H1 (cell line): ENCODE results near the gene MACROD2. TPM values are rescaled to one million over a fixed set of nuclear protein-coding genes. Genes with fewer than 3 reads are reported as not detected.

ENCODE experiments used
- CTCF ChIA-PET: fragments of 300-600 bp; sonication (Branson Sonifier 250); formaldehyde crosslinking; loops from one replicate; lab custom pipeline; 2021; ENCODE audit not compliant: partially characterized antibody; lab: Charles Lee
- POLR2A ChIA-PET: fragments of 300-600 bp; sonication (Branson Sonifier 250); formaldehyde crosslinking; loops from one replicate; lab custom pipeline; 2021; ENCODE audit warnings: inconsistent platforms; ENCODE audit not compliant: partially characterized antibody; lab: Charles Lee
- DNase-seq, 2 experiments: peaks; one replicate each; pipeline versions ENCODE4 v3.0.0 to v3.0.0-alpha.2; 2010 to 2022; ENCODE audit warnings: low spot score in 2 of 2, low read depth in 1 of 2, mixed read lengths in 1 of 2
- FAIRE-seq: peaks from 2 replicates; lab custom pipeline; 2011; peaks lifted over from hg19 to GRCh38; lab: Jason Lieb, UNC
- H2AFZ ChIP-seq: 2 replicates; pipeline ENCODE4 v1.8.1; 2012; ENCODE audit warnings: low read length, inconsistent platforms
- H2AK5ac ChIP-seq: 2 replicates; pipeline ENCODE4 v1.6.1; 2013; ENCODE audit warnings: low read depth, low read length
- H2BK120ac ChIP-seq: replicated peaks from 2 replicates; pipeline ENCODE3; 2013; ENCODE audit warnings: low read depth, low read length, inconsistent platforms
- H2BK12ac ChIP-seq: 2 replicates; pipeline ENCODE4 v1.6.1; 2013; ENCODE audit warnings: low read depth, low read length
- H2BK15ac ChIP-seq: 2 replicates; pipeline ENCODE4 v1.6.1; 2013; ENCODE audit warnings: low read length
- H2BK20ac ChIP-seq: 2 replicates; pipeline ENCODE4 v1.6.1; 2013; ENCODE audit warnings: low read length
- H2BK5ac ChIP-seq: 2 replicates; pipeline ENCODE4 v1.6.1; 2013; ENCODE audit warnings: low read depth, low read length
- H3K14ac ChIP-seq: 2 replicates; pipeline ENCODE4 v1.6.1; 2013; ENCODE audit warnings: inconsistent platforms; ENCODE audit not compliant: insufficient read length
- H3K18ac ChIP-seq: 2 replicates; pipeline ENCODE4 v1.6.1; 2013; ENCODE audit warnings: low read length; ENCODE audit errors: extremely low read depth
- H3K23ac ChIP-seq: 2 replicates; pipeline ENCODE4 v1.6.1; 2013; ENCODE audit warnings: inconsistent platforms; ENCODE audit not compliant: insufficient read length
- H3K23me2 ChIP-seq: 2 replicates; pipeline ENCODE4 v1.6.1; 2013; ENCODE audit warnings: low read depth, low read length
- H3K27ac ChIP-seq: 2 replicates; pipeline ENCODE4 v1.6.1; 2011; ENCODE audit warnings: low read depth, low read length, inconsistent platforms
- H3K27me3 ChIP-seq, 4 experiments: replicated peaks in 1 of 4; 1 replicate in 1 of 4; 2 replicates in 3 of 4; pipeline versions ENCODE4 v1.6.1 to v1.8.1; 2011 to 2013; ENCODE audit warnings: low read length in 3 of 4, mild to moderate bottlenecking in 3 of 4, inconsistent platforms in 2 of 4, mixed read lengths in 2 of 4, moderate library complexity in 1 of 4; ENCODE audit not compliant: control insufficient read depth in 3 of 4, insufficient read depth in 3 of 4; ENCODE audit errors: extremely low read depth in 1 of 4
- H3K36me3 ChIP-seq, 4 experiments: 2 replicates each; pipeline versions ENCODE4 v1.6.1 to v1.8.1; 2011 to 2013; ENCODE audit warnings: mild to moderate bottlenecking in 4 of 4, low read length in 3 of 4, moderate library complexity in 2 of 4, control low read depth in 1 of 4, inconsistent platforms in 1 of 4; ENCODE audit not compliant: insufficient read depth in 4 of 4, control insufficient read depth in 2 of 4
- H3K4ac ChIP-seq: replicated peaks from 2 replicates; pipeline ENCODE3; 2013; ENCODE audit warnings: low read length, low read depth, mixed read lengths, inconsistent platforms; ENCODE audit not compliant: insufficient read length
- H3K4me1 ChIP-seq, 4 experiments: replicated peaks in 1 of 4; 1 replicate in 1 of 4; 2 replicates in 3 of 4; pipeline versions ENCODE4 v1.6.1 to v1.8.1; 2011 to 2013; ENCODE audit warnings: low read length in 3 of 4, inconsistent platforms in 2 of 4, mixed read lengths in 1 of 4; ENCODE audit not compliant: insufficient read depth in 4 of 4, control insufficient read depth in 3 of 4
- H3K4me2 ChIP-seq, 2 experiments: 2 replicates each; pipeline versions ENCODE4 v1.6.1 to v1.8.1; 2011 to 2013; ENCODE audit warnings: low read depth in 2 of 2, low read length in 2 of 2, control low read depth in 1 of 2, inconsistent platforms in 1 of 2, mild to moderate bottlenecking in 1 of 2; ENCODE audit not compliant: insufficient read depth in 1 of 2
- H3K4me3 ChIP-seq, 4 experiments: fragments of 200-600, 300-600 bp in 1 of 4; sonication (generic), shearing (Covaris generic), sonication (Bioruptor Twin) in 1 of 4; 2 replicates each; pipeline versions ENCODE4 v1.5.1 to v1.8.1; 2011 to 2016; ENCODE audit warnings: low read length in 4 of 4, low read depth in 3 of 4, control low read depth in 2 of 4, inconsistent platforms in 2 of 4, mild to moderate bottlenecking in 2 of 4, mixed read lengths in 1 of 4, moderate library complexity in 1 of 4; ENCODE audit not compliant: insufficient read depth in 2 of 4; ENCODE audit errors: extremely low read depth in 1 of 4
- H3K56ac ChIP-seq: replicated peaks from 2 replicates; pipeline ENCODE3; 2013; ENCODE audit warnings: low read depth, mild to moderate bottlenecking, mixed read lengths, low read length, inconsistent platforms; ENCODE audit not compliant: insufficient read length
- H3K79me1 ChIP-seq: 2 replicates; pipeline ENCODE4 v1.6.1; 2013; ENCODE audit warnings: low read depth, low read length, control low read depth
- H3K79me2 ChIP-seq, 2 experiments: 2 replicates each; pipeline versions ENCODE4 v1.6.1 to v1.8.1; 2012 to 2013; ENCODE audit warnings: low read length in 2 of 2, mild to moderate bottlenecking in 2 of 2, inconsistent platforms in 1 of 2; ENCODE audit not compliant: insufficient read depth in 2 of 2, control insufficient read depth in 1 of 2
- H3K9ac ChIP-seq, 4 experiments: replicated peaks in 1 of 4; 1 replicate in 1 of 4; 2 replicates in 3 of 4; pipeline versions ENCODE4 v1.6.1 to v1.8.1; 2011 to 2013; ENCODE audit warnings: low read depth in 3 of 4, low read length in 3 of 4, control low read depth in 2 of 4, mild to moderate bottlenecking in 2 of 4, moderate library complexity in 2 of 4, inconsistent platforms in 1 of 4; ENCODE audit errors: extremely low read depth in 1 of 4
- H3K9me3 ChIP-seq, 2 experiments: 2 replicates each; pipeline versions ENCODE4 v1.6.1 to v1.8.1; 2012 to 2013; ENCODE audit warnings: mild to moderate bottlenecking in 2 of 2, moderate library complexity in 2 of 2, control low read depth in 1 of 2, inconsistent platforms in 1 of 2, low read depth in 1 of 2, low read length in 1 of 2, mixed read lengths in 1 of 2; ENCODE audit not compliant: insufficient read depth in 2 of 2
- H4K20me1 ChIP-seq, 2 experiments: replicated peaks in 1 of 2; 2 replicates each; pipeline versions ENCODE3 to v1.8.1; 2011 to 2013; ENCODE audit warnings: inconsistent platforms in 2 of 2, low read length in 2 of 2, mild to moderate bottlenecking in 1 of 2; ENCODE audit not compliant: insufficient read depth in 2 of 2, control insufficient read depth in 1 of 2
- H4K5ac ChIP-seq: 2 replicates; pipeline ENCODE4 v1.6.1; 2013; ENCODE audit warnings: low read length, low read depth, mixed read lengths, inconsistent platforms; ENCODE audit not compliant: insufficient read length
- H4K8ac ChIP-seq: 2 replicates; pipeline ENCODE4 v1.8.0; 2013; ENCODE audit warnings: mild to moderate bottlenecking, moderate library complexity, low read length, inconsistent platforms; ENCODE audit not compliant: insufficient read depth; ENCODE audit errors: extremely low read depth
- H4K91ac ChIP-seq: replicated peaks from 2 replicates; pipeline ENCODE3; 2013; ENCODE audit warnings: low read length, mixed read lengths, inconsistent platforms; ENCODE audit not compliant: insufficient read length
- BRCA1 ChIP-seq: IDR thresholded peaks from 2 replicates; pipeline ENCODE4 v1.6.1; 2012; ENCODE audit warnings: low read depth, low read length, improper control_type of control experiment
- CEBPB ChIP-seq: IDR thresholded peaks from 2 replicates; pipeline ENCODE4 v1.6.1; 2012; ENCODE audit warnings: low read depth, low read length
- E2F6 ChIP-seq: IDR thresholded peaks from 2 replicates; pipeline ENCODE4 v1.6.1; 2012; ENCODE audit warnings: inconsistent platforms
- EP300 ChIP-seq, 2 experiments: IDR thresholded peaks; 1 replicate in 1 of 2; 2 replicates in 1 of 2; pipeline ENCODE4 v1.6.1; 2011 to 2012; ENCODE audit warnings: low read depth in 2 of 2, low read length in 2 of 2, mild to moderate bottlenecking in 2 of 2, borderline replicate concordance in 1 of 2, inconsistent platforms in 1 of 2, moderate library complexity in 1 of 2
- NRF1 ChIP-seq: IDR thresholded peaks from 2 replicates; pipeline ENCODE4 v1.6.1; 2011; ENCODE audit warnings: mild to moderate bottlenecking, low read depth, low read length, improper control_type of control experiment
- RAD21 ChIP-seq, 2 experiments: IDR thresholded peaks in 1 of 2; conservative IDR thresholded peaks in 1 of 2; 2 replicates each; pipeline ENCODE4 v1.6.1; 2011; ENCODE audit warnings: low read depth in 2 of 2, low read length in 2 of 2, improper control_type of control experiment in 1 of 2, inconsistent platforms in 1 of 2, mild to moderate bottlenecking in 1 of 2, moderate library complexity in 1 of 2
- SP4 ChIP-seq: IDR thresholded peaks from 2 replicates; pipeline ENCODE4 v1.6.1; 2012; ENCODE audit warnings: low read length, inconsistent platforms
- SUZ12 ChIP-seq: fragments of 200-600 bp; sonication (generic); IDR thresholded peaks from 2 replicates; pipeline ENCODE4 v1.6.1; 2012; ENCODE audit warnings: mild to moderate bottlenecking, inconsistent platforms, low read length, moderate library complexity, mixed read lengths
- TAF7 ChIP-seq: optimal IDR thresholded peaks from 2 replicates; pipeline ENCODE3; 2011; ENCODE audit warnings: low read depth, mild to moderate bottlenecking, inconsistent platforms, low read length, moderate library complexity, borderline replicate concordance
- WGBS, 2 experiments: shearing (Covaris generic) in 1 of 2; methylation state at CpG; one replicate each; pipeline versions ENCODE4 v1.1.6 to v1.1.7; 2013 to 2015; ENCODE audit warnings: low lambda C conversion rate in 2 of 2, mixed read lengths in 2 of 2, inconsistent platforms in 1 of 2, low coverage in 1 of 2, missing lambda C conversion rate in 1 of 2; ENCODE audit not compliant: insufficient replicate concordance in 2 of 2, insufficient coverage in 1 of 2, insufficient read length in 1 of 2; ENCODE audit errors: extremely low coverage in 1 of 2, missing lambda C conversion rate in 1 of 2; 5-methylcytosine and 5-hydroxymethylcytosine counted together
- polyA plus RNA-seq, 7 experiments: library from polyadenylated mRNA; depleted of rRNA in 3 of 7; stranded (reverse) in 5 of 7; unstranded in 2 of 7; fragments of >200 nt in 5 of 7; fragments of 200-250 nt in 2 of 7; gene quantifications; 1 replicate in 5 of 7; 2 replicates in 1 of 7; 4 replicates in 1 of 7; pipeline versions ENCODE4 v1.2.1 to v1.2.3, GENCODE V29; 2011 to 2013; ENCODE audit warnings: missing spikeins in 2 of 7, mixed read lengths in 2 of 7
- total RNA-seq: library from RNA; stranded (reverse); fragmentation: NEBNext Ultra II Directional; extraction: Animal tissue kit (Norgen Biotek cat#: 25700); gene quantifications from 2 replicates; pipeline ENCODE4 v1.2.1, GENCODE V29; 2021

Gene MACROD2
- total and polyA plus RNA-seq, 2 of the 8 experiments (the other 6 are each of a cell fraction or from before 2014, with no cell fraction given) = 0.70 to 3.9 TPM

- H3K4ac ChIP-seq = no peak overlapping the region
- H4K8ac ChIP-seq = no peak overlapping the region
- H3K4me3 ChIP-seq = no peak overlapping the region
- H3K23me2 ChIP-seq = peaks cover 2% of the 10 kb centered on the region; the same call in 1 of the 2 replicates
- H3K14ac ChIP-seq = no peak overlapping the region
- no peak overlapping the region for H2BK5ac ChIP-seq
- peaks cover 0 to 6% (median 4%) of the 10 kb centered on the region in 4 experiments; a peak in 4 of 7 replicates for H3K4me1 ChIP-seq
- no peak overlapping the region for H4K91ac ChIP-seq
- 87% methylated on average over 7 of the region's 7 CpGs; no CpG with 5 or more reads in 1 of the 2 experiments for WGBS, 2 experiments
- H3K9me3 ChIP-seq = no peaks in the 10 kb centered on the region
- no peaks in the 10 kb centered on the region for H3K79me2 ChIP-seq
- no peak overlapping the region for H2BK120ac ChIP-seq
- no peak overlapping the region for H2AK5ac ChIP-seq
- no peaks in the 10 kb centered on the region for H3K79me1 ChIP-seq
- H4K5ac ChIP-seq = no peak overlapping the region
- H3K23ac ChIP-seq = no peak overlapping the region
- H2AFZ ChIP-seq = no peak overlapping the region
- H3K27ac ChIP-seq = no peak overlapping the region
- DNase-seq (no peak), FAIRE-seq (no peak)
- H3K56ac ChIP-seq = no peak overlapping the region
- no peaks in the 10 kb centered on the region for H3K36me3 ChIP-seq
- H3K27me3 ChIP-seq = no peaks in the 10 kb centered on the region
- H2BK15ac ChIP-seq = no peak overlapping the region
- H2BK12ac ChIP-seq = no peak overlapping the region
- no peak overlapping the region for H2BK20ac ChIP-seq
- H3K18ac ChIP-seq = no peak overlapping the region
- H3K9ac ChIP-seq = no peak overlapping the region
- ChIA-PET CTCF (no interaction called here), POLR2A (no interaction called here)
- TF ChIP-seq SP4 = no peak
- no peak for TF ChIP-seq SUZ12
- peak; percentile 43; the same call in 1 of the 2 replicates for TF ChIP-seq CEBPB
- no peak for TF ChIP-seq BRCA1
- no peak for TF ChIP-seq TAF7
- no peak for TF ChIP-seq NRF1
- TF ChIP-seq EP300 (IDR thresholded peaks at IDR 0.05; ENCODE audit: borderline replicate concordance in 1 of 2, low read depth in 2 of 2, low read length in 2 of 2) = no peak
- TF ChIP-seq E2F6 = no peak
- peak in 1 of 2 experiments; percentile 31; a peak in 1 of 4 replicates for TF ChIP-seq RAD21 (IDR thresholded peaks at IDR 0.05 in 1 of 2, conservative IDR thresholded peaks at IDR 0.05 in 1 of 2; ENCODE audit: low read depth in 2 of 2, low read length in 2 of 2)
- no peaks in the 10 kb centered on the region for H4K20me1 ChIP-seq
- no peak overlapping the region for H3K4me2 ChIP-seq
Measured at GRCh38 chr20:14959506-14960475, 964.5 kb downstream of the MACROD2 start.
